HEK293T (cell line): ENCODE results near the gene IFITM1.

Experiments
- HDGF ChIP-seq: fragments of 450-650 bp; IDR thresholded peaks from 2 replicates; pipeline ENCODE4 v1.6.1; 2017; ENCODE audit warnings: antibody characterized with exemption, borderline replicate concordance
- SUZ12 ChIP-seq: fragments of 450-650 bp; IDR thresholded peaks from 2 replicates; pipeline ENCODE4 v1.6.1; 2016; ENCODE audit warnings: mild to moderate bottlenecking

DNA sequence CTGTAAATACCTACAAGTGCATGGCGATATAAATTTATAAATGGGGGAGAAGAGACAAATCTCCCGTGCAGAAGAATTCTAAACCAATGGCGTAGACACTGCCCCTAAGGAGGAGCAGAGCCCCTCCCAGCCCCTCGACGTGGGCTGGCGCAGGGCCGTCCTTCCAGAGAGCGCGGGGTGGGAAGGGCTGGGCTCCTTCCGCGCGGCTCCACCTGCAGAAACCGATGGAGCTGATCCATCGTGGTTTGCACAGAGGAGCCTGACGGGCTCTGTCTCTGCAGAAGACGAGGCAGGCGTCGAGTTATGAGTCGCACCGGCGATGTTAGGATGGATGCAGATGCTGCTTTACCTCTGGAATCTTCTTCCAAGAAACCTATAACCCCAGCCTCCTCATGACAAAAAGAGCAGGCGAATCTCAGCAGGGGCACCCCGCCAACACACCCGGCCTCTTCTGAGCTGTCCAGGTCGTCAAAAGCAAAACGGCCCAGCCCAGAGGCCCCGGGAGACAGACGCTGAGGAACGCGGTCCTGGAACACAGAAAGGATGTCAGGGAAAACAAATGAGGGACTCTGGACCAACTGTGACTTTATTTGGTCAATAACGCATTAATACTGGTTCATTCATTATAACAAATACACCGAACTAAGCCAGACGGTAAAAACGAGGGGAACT lies 44.4 kb downstream of the IFITM1 start:
- TF ChIP-seq SUZ12, result no peak
- TF ChIP-seq HDGF, result no peak
